Endodermal cell (in vitro differentiated cells): ENCODE measurements around the gene CASK. TPM values are rescaled to one million over a fixed set of nuclear protein-coding genes. Genes with fewer than 3 reads are reported as not detected.

Source experiments
- DNase-seq: peaks from one replicate; pipeline ENCODE4 v3.0.0-alpha.2; 2017
- H3K27ac ChIP-seq: 2 replicates; pipeline ENCODE4 v1.5.1; 2013; ENCODE audit warnings: mild to moderate bottlenecking, low read depth, low read length, moderate library complexity
- H3K27me3 ChIP-seq: 2 replicates; pipeline ENCODE4 v1.6.1; 2013; ENCODE audit warnings: mild to moderate bottlenecking, low read length, moderate library complexity; ENCODE audit not compliant: insufficient read depth, control insufficient read depth, poor library complexity, severe bottlenecking
- H3K36me3 ChIP-seq: 2 replicates; pipeline ENCODE4 v1.7.0; 2013; ENCODE audit warnings: mild to moderate bottlenecking, low read length, moderate library complexity; ENCODE audit not compliant: control insufficient read depth, insufficient read depth
- H3K4me1 ChIP-seq: one replicate; pipeline ENCODE4 v1.7.0; 2013; ENCODE audit warnings: low read length; ENCODE audit not compliant: control insufficient read depth, insufficient read depth
- H3K4me3 ChIP-seq: 2 replicates; pipeline ENCODE4 v1.5.1; 2013; ENCODE audit warnings: mild to moderate bottlenecking, low read length, moderate library complexity
- H3K9ac ChIP-seq: 2 replicates; pipeline ENCODE4 v1.6.1; 2013; ENCODE audit warnings: mild to moderate bottlenecking, low read length, moderate library complexity; ENCODE audit not compliant: poor library complexity, severe bottlenecking; ENCODE audit errors: extremely low read depth
- H3K9me3 ChIP-seq: 2 replicates; pipeline ENCODE4 v1.6.1; 2013; ENCODE audit warnings: mild to moderate bottlenecking, low read length, moderate library complexity; ENCODE audit not compliant: control insufficient read depth
- H3K27ac Mint-ChIP-seq: 2 replicates; pipeline ENCODE4 v1.8.0; 2020; ENCODE audit warnings: mixed read lengths
- H3K27me3 Mint-ChIP-seq: 2 replicates; pipeline ENCODE4 v1.8.0; 2021; ENCODE audit warnings: mild to moderate bottlenecking, mixed read lengths; ENCODE audit not compliant: insufficient read depth
- H3K36me3 Mint-ChIP-seq: 2 replicates; pipeline ENCODE4 v1.8.0; 2020; ENCODE audit warnings: low read depth, mixed read lengths
- H3K4me1 Mint-ChIP-seq: 2 replicates; pipeline ENCODE4 v1.8.0; 2020; ENCODE audit warnings: mixed read lengths
- H3K4me3 Mint-ChIP-seq: 2 replicates; pipeline ENCODE4 v1.8.0; 2020; ENCODE audit warnings: mild to moderate bottlenecking, moderate library complexity, mixed read lengths
- H3K9me3 Mint-ChIP-seq: 2 replicates; pipeline ENCODE4 v1.8.0; 2020; ENCODE audit warnings: mild to moderate bottlenecking, mixed read lengths
- CTCF ChIP-seq: fragments of 200-600 bp; sonication (generic); conservative IDR thresholded peaks from 2 replicates; pipeline ENCODE4 v1.5.0; 2021; ENCODE audit warnings: antibody characterized with exemption, mild to moderate bottlenecking
- WGBS, 2 experiments: methylation state at CpG; one replicate each; pipeline versions ENCODE4 v1.1.5 to v1.1.7; 2013; ENCODE audit warnings: missing lambda C conversion rate in 2 of 2, mixed read lengths in 1 of 2; ENCODE audit not compliant: insufficient coverage in 1 of 2, insufficient read length in 1 of 2; 5-methylcytosine and 5-hydroxymethylcytosine counted together
- total RNA-seq, 2 donors: library from RNA; stranded (reverse); fragmentation: NEBNext Ultra II Directional in 1 of 2; extraction: Animal tissue kit (Norgen Biotek cat#: 25700) in 1 of 2; gene quantifications; 2 replicates in 1 of 2; 3 replicates in 1 of 2; pipeline ENCODE4 v1.2.1, GENCODE V29; 2021

CASK gene
- total RNA-seq, 2 donors from 2014 or later, result 79.1 to 87.1 TPM

DNA sequence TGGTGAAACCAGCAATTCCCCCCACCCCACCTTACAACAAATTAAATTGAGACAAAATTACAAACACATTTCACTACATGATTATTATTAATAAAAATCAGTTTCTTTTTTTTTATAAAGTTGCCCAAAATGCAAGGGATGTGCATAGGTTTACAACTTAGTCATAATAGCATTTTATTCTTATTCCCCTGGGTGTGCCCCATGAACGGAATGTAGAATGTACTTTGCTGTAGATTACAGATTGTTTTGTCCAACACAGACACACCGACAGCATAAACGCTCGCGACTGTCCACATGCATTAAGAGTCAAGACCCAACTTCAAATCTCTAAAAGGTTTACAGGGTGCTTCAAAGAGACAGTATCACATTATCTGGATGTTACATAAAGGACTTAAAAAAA is 403.9 kb downstream of the CASK start:
- TF ChIP-seq CTCF, result no peak
- Histone ChIP-seq H3K4me1 (peaks cover 14% of the 10 kb centered on the region), H3K27me3 (no peaks in the 10 kb centered on the region), H3K9me3 (no peaks in the 10 kb centered on the region), H3K4me3 (no peak overlapping the region), H3K27ac (no peak overlapping the region), H3K36me3 (peaks cover 6% of the 10 kb centered on the region), H3K9ac (no peak overlapping the region)
- Mint-ChIP-seq H3K36me3 (peaks cover 9% of the 10 kb centered on the region), H3K9me3 (peaks cover 53% of the 10 kb centered on the region), H3K27ac (no peak overlapping the region), H3K27me3 (no peaks in the 10 kb centered on the region), H3K4me3 (no peak overlapping the region), H3K4me1 (peaks cover 42% of the 10 kb centered on the region)
- DNase-seq, result no peak
- 100% methylated on average over 1 to 4 of the region's 5 CpGs for WGBS, 2 experiments

DNA sequence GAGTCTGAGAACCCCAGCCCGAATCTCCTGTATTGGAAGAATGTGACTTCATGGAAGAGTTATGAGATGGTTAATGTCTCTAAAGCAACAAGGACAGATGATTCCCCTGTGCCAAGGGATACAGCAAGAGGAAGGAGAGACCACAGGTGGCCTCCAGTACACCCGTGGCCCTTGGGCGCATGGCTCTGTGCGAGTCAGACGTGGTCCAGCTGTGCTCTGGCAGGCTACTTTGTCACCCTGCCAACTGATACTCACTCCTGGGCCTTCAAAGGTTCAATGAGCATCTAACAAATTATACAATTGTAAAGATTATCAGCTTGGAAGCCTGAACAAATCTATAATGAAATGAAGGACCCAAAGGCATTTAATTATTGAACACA is 404.5 kb downstream of the CASK start:
- Histone ChIP-seq H3K4me3 (no peak overlapping the region), H3K4me1 (peaks cover 14% of the 10 kb centered on the region), H3K9ac (no peak overlapping the region), H3K36me3 (peaks cover 6% of the 10 kb centered on the region), H3K27me3 (no peaks in the 10 kb centered on the region), H3K9me3 (no peaks in the 10 kb centered on the region), H3K27ac (no peak overlapping the region)
- Mint-ChIP-seq H3K9me3 (peaks cover 55% of the 10 kb centered on the region), H3K4me1 (peaks cover 40% of the 10 kb centered on the region), H3K27ac (no peak overlapping the region), H3K36me3 (peaks cover 9% of the 10 kb centered on the region), H3K27me3 (no peaks in the 10 kb centered on the region), H3K4me3 (no peak overlapping the region)
- TF ChIP-seq CTCF, result no peak
- WGBS, 2 experiments, result 85% methylated on average over 5 of the region's 5 CpGs; no CpG with 5 or more reads in 1 of the 2 experiments
- DNase-seq, result no peak

DNA sequence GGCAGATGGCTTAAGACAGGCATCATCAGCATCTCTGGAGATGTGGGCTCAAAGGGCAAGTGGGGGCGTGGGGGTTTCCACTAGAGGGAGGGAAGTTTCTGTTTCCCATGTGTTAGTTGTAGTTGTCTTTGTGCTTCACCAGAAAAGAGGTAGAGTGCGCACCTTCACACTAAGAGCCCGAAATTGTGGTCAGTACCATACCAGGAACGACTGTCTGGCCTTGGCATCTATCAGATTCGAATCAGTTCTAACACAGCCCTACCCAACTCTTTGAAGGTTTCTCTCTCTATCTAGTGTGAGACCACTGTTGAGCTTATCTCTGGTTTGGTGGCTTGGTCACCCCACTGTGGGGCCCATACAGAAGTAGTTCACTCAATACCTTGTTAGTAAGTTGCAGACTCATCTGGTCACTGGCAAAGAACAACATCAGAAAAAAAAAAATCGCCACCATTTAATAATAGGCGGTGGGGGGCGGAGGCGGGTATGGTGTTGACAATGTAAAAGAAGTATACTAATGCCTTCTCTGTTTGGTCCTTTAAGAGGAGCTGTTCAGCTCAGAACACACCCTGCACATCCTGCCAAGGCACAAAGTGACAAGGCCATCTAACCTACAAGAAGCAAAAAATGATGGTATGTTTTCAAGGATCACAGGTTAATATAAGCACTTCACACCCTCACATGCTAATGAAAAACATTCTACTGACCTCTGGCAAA is 405.1 kb downstream of the CASK start:
- peaks cover 9% of the 10 kb centered on the region for H3K36me3 Mint-ChIP-seq
- H3K27me3 Mint-ChIP-seq, result no peaks in the 10 kb centered on the region
- H3K4me3 ChIP-seq, result no peak overlapping the region
- peaks cover 56% of the 10 kb centered on the region for H3K9me3 Mint-ChIP-seq
- 97% methylated on average over 6 of the region's 9 CpGs; no CpG with 5 or more reads in 1 of the 2 experiments for WGBS, 2 experiments
- no peak for DNase-seq
- peaks cover 14% of the 10 kb centered on the region for H3K4me1 ChIP-seq
- no peak for TF ChIP-seq CTCF
- H3K9ac ChIP-seq, result no peak overlapping the region
- H3K4me3 Mint-ChIP-seq, result no peak overlapping the region
- H3K36me3 ChIP-seq, result peaks cover 6% of the 10 kb centered on the region
- no peaks in the 10 kb centered on the region for H3K27me3 ChIP-seq
- no peak overlapping the region for H3K27ac ChIP-seq
- H3K9me3 ChIP-seq, result no peaks in the 10 kb centered on the region
- no peak overlapping the region for H3K27ac Mint-ChIP-seq
- peaks cover 35% of the 10 kb centered on the region for H3K4me1 Mint-ChIP-seq
